ENCODE measurements around the gene GNPDA1.

The GNPDA1 gene

GRCh38 chr5:141957367-141957996, 55.3 kb downstream of the GNPDA1 start:
- DNase-seq (ENCODE audit: low read depth), result no peak

GRCh38 chr5:141954194-141954593, 58.6 kb downstream of the GNPDA1 start:
- DNase-seq (ENCODE audit: low read depth), result no peak

- no peak for DNase-seq (ENCODE audit: low read depth)
These were observed 60.8 kb downstream of the GNPDA1 start for GRCh38 chr5:141952020-141952419.

- DNase-seq (ENCODE audit: low read depth), result no peak
These were observed 61.5 kb downstream of the GNPDA1 start for GRCh38 chr5:141951332-141951781.

Data from amniotic epithelial cell (primary cell).